ENCODE measurements around the gene SUSD4.

- no peak for TF ChIP-seq EZH2 (IDR thresholded peaks at IDR 0.05; ENCODE audit: borderline replicate concordance, control insufficient read depth, low read depth, low read length)
- no peak for TF ChIP-seq FOXK2 (IDR thresholded peaks at IDR 0.05)
- no peak for TF ChIP-seq HDAC6 (IDR thresholded peaks at IDR 0.05; ENCODE audit: unreplicated experiment)
- TF ChIP-seq RAD21 (IDR thresholded peaks at IDR 0.05; ENCODE audit: insufficient read depth, low read depth, low read length), result no peak
- TF ChIP-seq ZBTB40 (IDR thresholded peaks at IDR 0.05; ENCODE audit: borderline replicate concordance), result no peak
- TF ChIP-seq ZBTB4 (CRISPR knock-in tag; IDR thresholded peaks at IDR 0.05), result no peak
- no peak for TF ChIP-seq POLR2AphosphoS5 (IDR thresholded peaks at IDR 0.05; ENCODE audit: low read length)
- TF ChIP-seq MYC (IDR thresholded peaks at IDR 0.05; ENCODE audit: insufficient read depth, insufficient read length, insufficient replicate concordance, low read length, severe bottlenecking), result no peak
- no peak for TF ChIP-seq CTCF (IDR thresholded peaks at IDR 0.05 in 2 of 3, conservative IDR thresholded peaks at IDR 0.05 in 1 of 3; ENCODE audit: control insufficient read depth in 2 of 3, extremely low read depth in 1 of 3, insufficient read depth in 1 of 3, low read depth in 3 of 3, low read length in 3 of 3)
- no peak for TF ChIP-seq SUZ12 (IDR thresholded peaks at IDR 0.05; ENCODE audit: unreplicated experiment)
- TF ChIP-seq SMARCA5 (IDR thresholded peaks at IDR 0.05), result no peak
- no peak for TF ChIP-seq KDM1A (IDR thresholded peaks at IDR 0.05; ENCODE audit: borderline replicate concordance)
Measured at GRCh38 chr1:223260712-223261111, 103.3 kb downstream of the SUSD4 start.

All from GM12878 (cell line).